ENCODE data around the gene IL4I1. TPM values are rescaled to one million over a fixed set of nuclear protein-coding genes. Genes with fewer than 3 reads are reported as not detected.
A peak's percentile ranks its signal among the peaks of the same experiment; 100 is the strongest.

Gene IL4I1
- total RNA-seq, 2 experiments from 2014 or later, result 1.4 to 1.7 TPM

- Mint-ChIP-seq H3K36me3 (peaks cover 9% of the 10 kb centered on the region), H3K27ac (no peak overlapping the region), H3K4me1 (peaks cover 32% of the 10 kb centered on the region), H3K27me3 (no peaks in the 10 kb centered on the region), H3K9me3 (no peaks in the 10 kb centered on the region), H3K4me3 (no peak overlapping the region)
- POLR2A ChIA-PET, result interaction anchor here (0.6 to 3.1 kb wide), 15 partner anchors 7 to 160 kb away, joined by 3 to 25 read pairs (median 5); partner anchors contain the start of genes ATF5, FUZ, IL4I1 and NUP62
- peak; percentile 59 for ATAC-seq (ENCODE audit: low read depth)
- peak; percentile 98 for DNase-seq
Measured at GRCh38 chr19:49876422-49877019, 20.2 kb downstream of the IL4I1 start.

- Mint-ChIP-seq H3K27ac (no peak overlapping the region), H3K4me1 (peaks cover 32% of the 10 kb centered on the region), H3K36me3 (peaks cover 9% of the 10 kb centered on the region), H3K4me3 (no peak overlapping the region), H3K27me3 (no peaks in the 10 kb centered on the region), H3K9me3 (no peaks in the 10 kb centered on the region)
- peak; percentile 75 for DNase-seq
- no peak for ATAC-seq (ENCODE audit: low read depth)
- POLR2A ChIA-PET, result interaction anchor here (0.6 to 3.1 kb wide), 6 partner anchors 9 to 63 kb away, joined by 4 to 25 read pairs (median 7); partner anchors contain the start of genes ATF5, FUZ, NUP62 and PNKP
Measured at GRCh38 chr19:49875857-49876421, 20.7 kb downstream of the IL4I1 start.

- Mint-ChIP-seq H3K36me3 (peaks cover 7% of the 10 kb centered on the region), H3K27ac (no peak overlapping the region), H3K9me3 (no peaks in the 10 kb centered on the region), H3K4me3 (no peak overlapping the region), H3K27me3 (no peaks in the 10 kb centered on the region), H3K4me1 (peaks cover 36% of the 10 kb centered on the region)
- no peak for ATAC-seq (ENCODE audit: low read depth)
- no peak for DNase-seq
- POLR2A ChIA-PET, result interaction anchor here (0.6 to 3.1 kb wide), 6 partner anchors 8 to 310 kb away, joined by 3 to 25 read pairs (median 5); partner anchors contain the start of genes ATF5, FUZ, NUP62 and PNKP
Measured at GRCh38 chr19:49875177-49875576, 21.5 kb downstream of the IL4I1 start.

- Mint-ChIP-seq H3K4me1 (peaks cover 37% of the 10 kb centered on the region), H3K36me3 (peaks cover 7% of the 10 kb centered on the region), H3K9me3 (no peaks in the 10 kb centered on the region), H3K27me3 (no peaks in the 10 kb centered on the region), H3K27ac (no peak overlapping the region), H3K4me3 (no peak overlapping the region)
- ATAC-seq (ENCODE audit: low read depth) (no peak), DNase-seq (no peak)
- POLR2A ChIA-PET, result interaction anchor here (0.6 to 2.9 kb wide), 4 partner anchors 11 to 309 kb away, joined by 3 to 20 read pairs (median 3); partner anchors contain the start of genes ATF5 and NUP62
Measured at GRCh38 chr19:49874503-49875157, 22.1 kb downstream of the IL4I1 start.

GRCh38 chr19:49873834-49874233 is 22.9 kb downstream of the IL4I1 start:
- ATAC-seq (ENCODE audit: low read depth) (no peak), DNase-seq (no peak)
- Mint-ChIP-seq H3K36me3 (peaks cover 4% of the 10 kb centered on the region), H3K4me1 (peaks cover 32% of the 10 kb centered on the region), H3K27me3 (no peaks in the 10 kb centered on the region), H3K9me3 (no peaks in the 10 kb centered on the region), H3K27ac (no peak overlapping the region), H3K4me3 (no peak overlapping the region)
- POLR2A ChIA-PET, result no interaction called here

GRCh38 chr19:49873129-49873521 is 23.6 kb downstream of the IL4I1 start:
- DNase-seq, result no peak
- no peak for ATAC-seq (ENCODE audit: low read depth)
- Mint-ChIP-seq H3K36me3 (peaks cover 3% of the 10 kb centered on the region), H3K4me3 (no peak overlapping the region), H3K27me3 (no peaks in the 10 kb centered on the region), H3K9me3 (no peaks in the 10 kb centered on the region), H3K4me1 (peaks cover 27% of the 10 kb centered on the region), H3K27ac (peak overlapping the region; percentile 43)
- POLR2A ChIA-PET, result no interaction called here

GRCh38 chr19:49872245-49873128 is 24.2 kb downstream of the IL4I1 start:
- ATAC-seq (ENCODE audit: low read depth), result no peak
- POLR2A ChIA-PET, result no interaction called here
- Mint-ChIP-seq H3K27ac (peak overlapping the region; percentile 42), H3K4me1 (peaks cover 27% of the 10 kb centered on the region), H3K36me3 (no peaks in the 10 kb centered on the region), H3K4me3 (no peak overlapping the region), H3K9me3 (no peaks in the 10 kb centered on the region), H3K27me3 (no peaks in the 10 kb centered on the region)
- DNase-seq, result no peak

- no peak overlapping the region for H3K4me3 Mint-ChIP-seq
Measured at GRCh38 chr19:49871349-49871985, 25.2 kb downstream of the IL4I1 start.

GRCh38 chr19:49870309-49870901 is 26.3 kb downstream of the IL4I1 start:
- H3K36me3 Mint-ChIP-seq, result peaks cover 3% of the 10 kb centered on the region
- no peaks in the 10 kb centered on the region for H3K27me3 Mint-ChIP-seq
- peak overlapping the region; percentile 94 for H3K27ac Mint-ChIP-seq
- H3K9me3 Mint-ChIP-seq, result no peaks in the 10 kb centered on the region
- POLR2A ChIA-PET, result interaction anchor here (1.2 to 2.0 kb wide), 4 partner anchors 7 to 59 kb away, joined by 4 to 17 read pairs (median 10); partner anchors contain the start of genes AKT1S1, ATF5, FUZ and NUP62
- H3K4me1 Mint-ChIP-seq, result peaks cover 33% of the 10 kb centered on the region
- DNase-seq (no peak), ATAC-seq (ENCODE audit: low read depth) (no peak)
- no peak overlapping the region for H3K4me3 Mint-ChIP-seq

More at GRCh38 chr19:49871349-49871985, 25.2 kb downstream of the IL4I1 start:
- ATAC-seq (ENCODE audit: low read depth) (no peak), DNase-seq (no peak)
- peak overlapping the region; percentile 42 for H3K27ac Mint-ChIP-seq
- peaks cover 27% of the 10 kb centered on the region for H3K4me1 Mint-ChIP-seq
- no peaks in the 10 kb centered on the region for H3K27me3 Mint-ChIP-seq
- POLR2A ChIA-PET, result no interaction called here
- no peaks in the 10 kb centered on the region for H3K36me3 Mint-ChIP-seq
- no peaks in the 10 kb centered on the region for H3K9me3 Mint-ChIP-seq

GRCh38 chr19:49869484-49870308 is 27.0 kb downstream of the IL4I1 start:
- Mint-ChIP-seq H3K36me3 (peaks cover 4% of the 10 kb centered on the region), H3K4me3 (no peak overlapping the region), H3K27ac (peak overlapping the region; percentile 94), H3K4me1 (peaks cover 32% of the 10 kb centered on the region), H3K9me3 (no peaks in the 10 kb centered on the region), H3K27me3 (no peaks in the 10 kb centered on the region)
- DNase-seq (peak; percentile 90), ATAC-seq (ENCODE audit: low read depth) (peak; percentile 85)
- POLR2A ChIA-PET, result interaction anchor here (0.7 to 2.0 kb wide), 11 partner anchors 8 to 280 kb away, joined by 3 to 17 read pairs (median 6); partner anchors contain the start of genes AKT1S1, ATF5, FUZ and IL4I1

- ATAC-seq (ENCODE audit: low read depth), result peak; percentile 25
- Mint-ChIP-seq H3K36me3 (peaks cover 6% of the 10 kb centered on the region), H3K27me3 (no peaks in the 10 kb centered on the region), H3K4me3 (no peak overlapping the region), H3K27ac (no peak overlapping the region), H3K9me3 (no peaks in the 10 kb centered on the region), H3K4me1 (peaks cover 31% of the 10 kb centered on the region)
- DNase-seq, result peak; percentile 85
- POLR2A ChIA-PET, result interaction anchor here (0.7 to 2.0 kb wide), 11 partner anchors 8 to 279 kb away, joined by 3 to 17 read pairs (median 6); partner anchors contain the start of genes AKT1S1, ATF5, FUZ and IL4I1
Measured at GRCh38 chr19:49869009-49869483, 27.6 kb downstream of the IL4I1 start.

All from activated naive CD8-positive, alpha-beta T cell treated with anti-CD3 and anti-CD28 coated beads, Interleukin-2, amount 10 ng/mL, durations not matched to agents 7 days and 5 days (primary cell).